HG03521 (cell line): ENCODE measurements around the gene RNU6-7.

Experiments used
- ATAC-seq: cut with Tn5 transposase; IDR thresholded peaks from one replicate; pipeline ENCODE4 v1.9.1; 2021; ENCODE audit warnings: mild to moderate bottlenecking, moderate library complexity; ENCODE audit not compliant: unreplicated experiment

The RNU6-7 gene

GRCh38 chr14:32201816-32202490 lies at the start of gene RNU6-7:
TSS of gene RNU6-7 (plus strand) at chr14:32202045.
- ATAC-seq, result no peak

GRCh38 chr14:32166029-32166428 lies 35.8 kb upstream of the RNU6-7 start:
- no peak for ATAC-seq

GRCh38 chr14:32166924-32167323 lies 34.9 kb upstream of the RNU6-7 start:
- no peak for ATAC-seq

- ATAC-seq, result no peak
Measured at GRCh38 chr14:32167907-32168306, 33.9 kb upstream of the RNU6-7 start.

GRCh38 chr14:32169191-32169590 lies 32.7 kb upstream of the RNU6-7 start:
- no peak for ATAC-seq

- ATAC-seq, result no peak
Measured at GRCh38 chr14:32171469-32171868, 30.4 kb upstream of the RNU6-7 start.

- ATAC-seq, result no peak
Measured at GRCh38 chr14:32183151-32184058, 18.4 kb upstream of the RNU6-7 start.

GRCh38 chr14:32185097-32185496 lies 16.7 kb upstream of the RNU6-7 start:
- ATAC-seq, result no peak

GRCh38 chr14:32186248-32186647 lies 15.6 kb upstream of the RNU6-7 start:
- no peak for ATAC-seq

- no peak for ATAC-seq
Measured at GRCh38 chr14:32189811-32190210, 12.0 kb upstream of the RNU6-7 start.

GRCh38 chr14:32190673-32191072 lies 11.2 kb upstream of the RNU6-7 start:
- no peak for ATAC-seq

GRCh38 chr14:32192712-32193373 lies 9.0 kb upstream of the RNU6-7 start:
- no peak for ATAC-seq

- ATAC-seq, result no peak
Measured at GRCh38 chr14:32193532-32193931, 8.3 kb upstream of the RNU6-7 start.

GRCh38 chr14:32195636-32196035 lies 6.2 kb upstream of the RNU6-7 start:
- ATAC-seq, result no peak

GRCh38 chr14:32197919-32198318 lies 3.9 kb upstream of the RNU6-7 start:
- ATAC-seq, result peak; percentile 36

- no peak for ATAC-seq
Measured at GRCh38 chr14:32200368-32201192, 1.3 kb upstream of the RNU6-7 start.

GRCh38 chr14:32201193-32201815 lies 541 bp upstream of the RNU6-7 start:
- peak; percentile 50 for ATAC-seq

- ATAC-seq, result no peak
Measured at GRCh38 chr14:32202491-32202997, 699 bp downstream of the RNU6-7 start.

- ATAC-seq, result peak; percentile 48
Measured at GRCh38 chr14:32202998-32203882, 1.4 kb downstream of the RNU6-7 start, which contains the start of gene RNU6-8. TSS of gene RNU6-8 (minus strand) at chr14:32203269.
